OCI-LY1 (cell line): ENCODE data around the gene NFIB.

Source experiments
- H2AFZ ChIP-seq: fragments of 200-600 bp; sonication (generic), shearing (Covaris generic); 2 replicates; pipeline ENCODE4 v1.6.0; 2014; ENCODE audit warnings: antibody characterized with exemption, mild to moderate bottlenecking, low read length
- H3F3A ChIP-seq: fragments of 200-600 bp; sonication (generic), shearing (Covaris generic); 2 replicates; pipeline ENCODE4 v1.6.0; 2014; ENCODE audit warnings: mild to moderate bottlenecking, antibody characterized with exemption, low read length, moderate library complexity; ENCODE audit not compliant: insufficient read depth
- H3K27ac ChIP-seq: fragments of 200-600 bp; sonication (generic); 2 replicates; pipeline ENCODE4 v1.5.1; 2014; ENCODE audit warnings: low read length, mixed run types, mild to moderate bottlenecking, low read depth; ENCODE audit not compliant: poor library complexity, severe bottlenecking
- H3K27me3 ChIP-seq: fragments of 200-600 bp; sonication (generic); 2 replicates; pipeline ENCODE4 v1.6.0; 2014; ENCODE audit warnings: antibody characterized with exemption, mild to moderate bottlenecking, low read length, moderate library complexity; ENCODE audit not compliant: insufficient read depth
- H3K36me3 ChIP-seq: fragments of 200-600 bp; sonication (generic); 2 replicates; pipeline ENCODE4 v1.6.1; 2014; ENCODE audit warnings: mild to moderate bottlenecking, antibody characterized with exemption, low read length, moderate library complexity, mixed read lengths; ENCODE audit not compliant: insufficient read depth
- H3K4me1 ChIP-seq: fragments of 200-600 bp; sonication (generic); 2 replicates; pipeline ENCODE4 v1.5.1; 2014; ENCODE audit warnings: mild to moderate bottlenecking, low read length, moderate library complexity; ENCODE audit not compliant: insufficient read depth, severe bottlenecking
- H3K4me2 ChIP-seq: fragments of 200-600 bp; sonication (generic), shearing (Covaris generic); 2 replicates; pipeline ENCODE4 v1.6.1; 2014; ENCODE audit warnings: low read length
- H3K4me3 ChIP-seq: fragments of 200-600 bp; sonication (generic); 2 replicates; pipeline ENCODE4 v1.5.1; 2014; ENCODE audit warnings: low read length, low read depth, mild to moderate bottlenecking, mixed read lengths; ENCODE audit not compliant: poor library complexity, severe bottlenecking
- H3K79me2 ChIP-seq: fragments of 200-600 bp; shearing (Covaris generic); 2 replicates; pipeline ENCODE4 v1.6.1; 2016; ENCODE audit warnings: mixed run types, low read length, mixed read lengths; ENCODE audit not compliant: insufficient read depth
- H3K9ac ChIP-seq: fragments of 200-600 bp; sonication (generic), shearing (Covaris generic); 2 replicates; pipeline ENCODE4 v1.6.1; 2014; ENCODE audit warnings: mild to moderate bottlenecking, low read length, mixed read lengths
- H3K9me2 ChIP-seq: fragments of 200-600 bp; sonication (generic), shearing (Covaris generic); 2 replicates; pipeline ENCODE4 v1.6.1; 2014; ENCODE audit warnings: low read depth, mild to moderate bottlenecking, low read length, mixed read lengths
- H3K9me3 ChIP-seq: fragments of 200-600 bp; shearing (Covaris generic); 2 replicates; pipeline ENCODE4 v1.6.1; 2014; ENCODE audit warnings: low read length, mixed read lengths
- H4K20me1 ChIP-seq: fragments of 200-600 bp; sonication (generic), shearing (Covaris generic); 2 replicates; pipeline ENCODE4 v1.6.0; 2016; ENCODE audit warnings: mild to moderate bottlenecking, low read length; ENCODE audit not compliant: insufficient read depth
- EZH2 ChIP-seq: fragments of 200-600 bp; sonication (generic), shearing (Covaris generic); IDR thresholded peaks from 2 replicates; pipeline ENCODE4 v1.8.0; 2017; ENCODE audit warnings: borderline replicate concordance, mixed run types, mild to moderate bottlenecking, antibody characterized with exemption, low read length, moderate library complexity, mixed read lengths
- TF ChIP-seq, protein P1 (sequence below): fragments of 200-600 bp; sonication (generic), shearing (Covaris generic); IDR thresholded peaks from 2 replicates; pipeline ENCODE4 v1.5.1; 2017; ENCODE audit warnings: mild to moderate bottlenecking, antibody characterized with exemption, low read length, moderate library complexity, mixed read lengths

Gene NFIB

DNA sequence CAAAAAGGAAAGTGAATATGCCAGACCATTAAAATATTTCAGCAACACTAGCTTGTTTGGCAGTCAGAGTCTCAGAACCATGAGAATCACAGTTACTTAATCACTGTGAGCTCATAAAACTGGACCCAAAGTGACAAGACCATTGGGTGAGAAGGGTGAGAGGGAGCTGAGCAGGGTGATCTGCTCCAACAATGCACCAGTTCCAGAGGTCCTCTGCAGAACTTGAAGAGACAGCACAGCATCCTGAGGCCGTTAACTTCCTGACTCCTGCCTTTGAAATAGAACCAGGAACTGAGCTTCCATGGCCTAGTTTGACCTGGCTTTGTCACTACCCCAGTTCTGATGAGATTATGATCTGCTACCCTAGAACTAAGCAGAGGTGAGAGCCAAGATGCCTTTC is 57.4 kb downstream of the NFIB start:
- Histone ChIP-seq H3K4me3 (no peak overlapping the region), H3K36me3 (no peaks in the 10 kb centered on the region; the same call in 1 of the 2 replicates), H3F3A (no peaks in the 10 kb centered on the region), H3K9me2 (no peaks in the 10 kb centered on the region), H3K9me3 (no peaks in the 10 kb centered on the region), H3K4me2 (no peak overlapping the region), H3K27ac (no peak overlapping the region), H3K4me1 (no peaks in the 10 kb centered on the region), H3K9ac (no peak overlapping the region), H2AFZ (no peak overlapping the region), H3K27me3 (no peaks in the 10 kb centered on the region), H3K79me2 (no peaks in the 10 kb centered on the region), H4K20me1 (no peaks in the 10 kb centered on the region)
- no peak for TF ChIP-seq EZH2
- TF ChIP-seq, protein P1, sequence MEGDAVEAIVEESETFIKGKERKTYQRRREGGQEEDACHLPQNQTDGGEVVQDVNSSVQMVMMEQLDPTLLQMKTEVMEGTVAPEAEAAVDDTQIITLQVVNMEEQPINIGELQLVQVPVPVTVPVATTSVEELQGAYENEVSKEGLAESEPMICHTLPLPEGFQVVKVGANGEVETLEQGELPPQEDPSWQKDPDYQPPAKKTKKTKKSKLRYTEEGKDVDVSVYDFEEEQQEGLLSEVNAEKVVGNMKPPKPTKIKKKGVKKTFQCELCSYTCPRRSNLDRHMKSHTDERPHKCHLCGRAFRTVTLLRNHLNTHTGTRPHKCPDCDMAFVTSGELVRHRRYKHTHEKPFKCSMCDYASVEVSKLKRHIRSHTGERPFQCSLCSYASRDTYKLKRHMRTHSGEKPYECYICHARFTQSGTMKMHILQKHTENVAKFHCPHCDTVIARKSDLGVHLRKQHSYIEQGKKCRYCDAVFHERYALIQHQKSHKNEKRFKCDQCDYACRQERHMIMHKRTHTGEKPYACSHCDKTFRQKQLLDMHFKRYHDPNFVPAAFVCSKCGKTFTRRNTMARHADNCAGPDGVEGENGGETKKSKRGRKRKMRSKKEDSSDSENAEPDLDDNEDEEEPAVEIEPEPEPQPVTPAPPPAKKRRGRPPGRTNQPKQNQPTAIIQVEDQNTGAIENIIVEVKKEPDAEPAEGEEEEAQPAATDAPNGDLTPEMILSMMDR: no peak

DNA sequence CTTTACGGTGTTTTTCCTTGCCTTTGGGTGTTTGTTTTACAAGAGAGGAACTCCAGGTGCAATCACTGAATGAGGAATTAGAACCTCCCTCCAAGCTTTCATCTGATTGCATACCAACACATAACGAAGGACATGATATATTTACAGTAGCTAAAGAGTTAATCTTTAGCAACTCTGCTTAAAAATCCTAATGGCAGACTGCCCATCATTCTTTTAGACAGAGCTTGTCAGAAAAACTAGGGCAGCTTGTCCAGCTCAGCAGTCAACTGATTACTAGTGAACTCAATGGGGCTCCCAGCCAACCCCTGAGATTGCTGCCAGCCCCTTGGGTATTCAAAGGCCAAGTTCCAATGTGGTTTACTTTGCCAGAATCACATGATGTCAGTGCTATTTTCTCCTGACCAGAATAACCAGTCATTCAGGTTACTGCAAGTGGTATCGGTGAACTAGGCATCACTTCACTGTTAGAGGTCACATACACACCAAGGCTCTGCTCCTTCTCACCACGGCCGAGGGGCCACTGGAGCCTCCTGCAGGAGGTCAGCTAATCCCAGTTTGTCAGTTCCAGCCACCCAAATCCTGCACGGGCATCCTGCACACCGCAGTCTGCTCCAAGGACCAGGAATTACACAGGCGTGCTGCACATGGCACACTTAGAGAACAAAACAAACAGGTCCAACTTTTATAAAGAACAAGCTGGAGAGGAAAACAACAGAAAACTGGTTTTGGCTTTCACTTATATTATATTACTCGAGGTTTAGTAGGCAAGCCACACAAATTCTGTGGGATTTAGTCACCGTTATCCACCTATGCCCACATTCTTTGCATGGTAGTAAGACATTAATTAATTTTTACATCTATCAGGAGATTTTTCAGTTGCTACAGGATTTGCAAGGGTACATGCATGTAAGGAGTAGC is 62.5 kb downstream of the NFIB start:
- H2AFZ ChIP-seq: no peak overlapping the region
- H3K9me3 ChIP-seq: no peaks in the 10 kb centered on the region
- no peaks in the 10 kb centered on the region for H3K27me3 ChIP-seq
- no peaks in the 10 kb centered on the region for H4K20me1 ChIP-seq
- H3F3A ChIP-seq: no peaks in the 10 kb centered on the region
- no peak for TF ChIP-seq EZH2
- TF ChIP-seq, protein P1: no peak
- H3K27ac ChIP-seq: no peak overlapping the region
- H3K9ac ChIP-seq: no peak overlapping the region
- H3K79me2 ChIP-seq: no peaks in the 10 kb centered on the region
- H3K4me2 ChIP-seq: no peak overlapping the region
- H3K9me2 ChIP-seq: no peaks in the 10 kb centered on the region
- peaks cover 6% of the 10 kb centered on the region for H3K4me1 ChIP-seq
- no peak overlapping the region for H3K4me3 ChIP-seq
- no peaks in the 10 kb centered on the region; the same call in 1 of the 2 replicates for H3K36me3 ChIP-seq

DNA sequence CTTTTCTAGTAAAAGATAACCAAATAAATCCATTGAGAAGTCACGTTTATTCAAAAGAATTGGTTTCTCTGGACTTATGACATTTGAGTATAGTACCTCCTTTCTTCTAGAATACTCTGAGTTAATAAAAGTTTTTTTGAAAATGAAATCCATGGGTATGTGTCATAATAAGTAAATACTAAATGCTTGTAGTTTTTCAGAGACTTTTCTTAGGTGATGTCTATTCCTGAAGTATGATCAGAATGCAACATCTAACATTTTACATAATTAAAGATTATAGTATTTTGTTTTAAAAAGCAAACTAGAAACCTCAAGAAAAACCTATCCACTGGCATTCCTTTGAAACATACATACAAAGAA is 63.2 kb downstream of the NFIB start:
- H3K9me2 ChIP-seq: no peaks in the 10 kb centered on the region
- H3K27ac ChIP-seq: no peak overlapping the region
- H3K4me3 ChIP-seq: no peak overlapping the region
- H3K4me2 ChIP-seq: no peak overlapping the region
- no peaks in the 10 kb centered on the region for H3F3A ChIP-seq
- no peaks in the 10 kb centered on the region for H3K9me3 ChIP-seq
- H3K36me3 ChIP-seq: no peaks in the 10 kb centered on the region; the same call in 1 of the 2 replicates
- TF ChIP-seq, protein P1: no peak
- no peak for TF ChIP-seq EZH2
- no peaks in the 10 kb centered on the region for H4K20me1 ChIP-seq
- H3K4me1 ChIP-seq: peaks cover 6% of the 10 kb centered on the region
- no peaks in the 10 kb centered on the region for H3K27me3 ChIP-seq
- no peak overlapping the region for H3K9ac ChIP-seq
- no peak overlapping the region for H2AFZ ChIP-seq
- no peaks in the 10 kb centered on the region for H3K79me2 ChIP-seq
